Loucy (cell line): ENCODE results near the gene TXN2.
"Not testable (repeated sequence)": the region's sequence is repeated elsewhere in the genome, so short reads cannot be mapped to it uniquely, and the experiment has no call there.

ENCODE experiments used
- H2AFZ ChIP-seq: fragments of 200-600 bp; sonication (generic); 2 replicates; pipeline ENCODE4 v1.6.0; 2016; ENCODE audit warnings: antibody characterized with exemption, mild to moderate bottlenecking, low read length, moderate library complexity
- H3F3A ChIP-seq: fragments of 200-600 bp; 2 replicates; pipeline ENCODE4 v1.6.0; 2016; ENCODE audit warnings: antibody characterized with exemption, low read depth, mild to moderate bottlenecking
- H3K27me3 ChIP-seq: fragments of 200-600 bp; sonication (generic); 2 replicates; pipeline ENCODE4 v1.6.1; 2014; ENCODE audit warnings: low read length, mild to moderate bottlenecking; ENCODE audit not compliant: insufficient read depth, poor library complexity, severe bottlenecking
- H3K36me3 ChIP-seq: fragments of 200-600 bp; sonication (generic); 2 replicates; pipeline ENCODE4 v1.6.1; 2016; ENCODE audit warnings: low read length; ENCODE audit not compliant: insufficient read depth
- H3K4me1 ChIP-seq: fragments of 200-600 bp; sonication (generic); 2 replicates; pipeline ENCODE4 v1.5.1; 2014; ENCODE audit warnings: low read length, mild to moderate bottlenecking; ENCODE audit not compliant: insufficient read depth, poor library complexity, severe bottlenecking
- H3K4me2 ChIP-seq: fragments of 200-600 bp; sonication (generic); 2 replicates; pipeline ENCODE4 v1.6.0; 2014; ENCODE audit warnings: antibody characterized with exemption, low read length, low read depth, mild to moderate bottlenecking; ENCODE audit not compliant: poor library complexity, severe bottlenecking
- H3K4me3 ChIP-seq: fragments of 200-600 bp; sonication (generic); 2 replicates; pipeline ENCODE4 v1.5.1; 2014; ENCODE audit warnings: low read length, mild to moderate bottlenecking, mixed read lengths; ENCODE audit not compliant: poor library complexity, severe bottlenecking
- H3K79me2 ChIP-seq: fragments of 200-600 bp; sonication (generic); 2 replicates; pipeline ENCODE4 v1.6.1; 2014; ENCODE audit warnings: low read length; ENCODE audit not compliant: insufficient read depth
- H3K9ac ChIP-seq: fragments of 200-600 bp; sonication (generic); 2 replicates; pipeline ENCODE4 v1.6.0; 2014; ENCODE audit warnings: mild to moderate bottlenecking, low read depth, low read length, moderate library complexity; ENCODE audit not compliant: poor library complexity, severe bottlenecking
- H3K9me2 ChIP-seq: fragments of 200-600 bp; sonication (generic); replicated peaks from 2 replicates; pipeline ENCODE4 v1.6.1; 2016; ENCODE audit warnings: low read depth, low read length, mixed read lengths
- H3K9me3 ChIP-seq: fragments of 200-600 bp; sonication (generic); 2 replicates; pipeline ENCODE4 v1.6.1; 2014; ENCODE audit warnings: mild to moderate bottlenecking, antibody characterized with exemption, low read length, low read depth; ENCODE audit not compliant: insufficient read depth
- H4K20me1 ChIP-seq: fragments of 200-600 bp; sonication (generic); 2 replicates; pipeline ENCODE4 v1.6.0; 2014; ENCODE audit warnings: antibody characterized with exemption, low read length, mild to moderate bottlenecking; ENCODE audit not compliant: insufficient read depth, poor library complexity, severe bottlenecking
- CTCF ChIP-seq: fragments of 200-600 bp; sonication (generic); conservative IDR thresholded peaks from 2 replicates; pipeline ENCODE4 v1.5.1; 2014; ENCODE audit warnings: mild to moderate bottlenecking, antibody characterized with exemption, low read length
- EZH2phosphoT487 ChIP-seq: fragments of 200-600 bp; IDR thresholded peaks from 2 replicates; pipeline ENCODE4 v1.6.1; 2018; ENCODE audit warnings: antibody characterized with exemption, mild to moderate bottlenecking, moderate library complexity, borderline replicate concordance

TXN2 gene

GRCh38 chr22:36424901-36425579 is 56.4 kb downstream of the TXN2 start:
- no peaks in the 10 kb centered on the region for H3F3A ChIP-seq
- H3K9ac ChIP-seq, result peak overlapping the region; percentile 50
- H3K36me3 ChIP-seq, result no peaks in the 10 kb centered on the region
- no peak overlapping the region for H2AFZ ChIP-seq
- no peaks in the 10 kb centered on the region for H3K27me3 ChIP-seq
- H3K79me2 ChIP-seq, result no peaks in the 10 kb centered on the region
- no peak overlapping the region for H3K4me3 ChIP-seq
- no peaks in the 10 kb centered on the region for H3K9me2 ChIP-seq
- TF ChIP-seq EZH2phosphoT487 (no peak), CTCF (no peak)
- H3K4me1 ChIP-seq, result peaks cover 32% of the 10 kb centered on the region
- peak overlapping the region; percentile 1 for H3K4me2 ChIP-seq
- H3K9me3 ChIP-seq, result no peaks in the 10 kb centered on the region
- no peaks in the 10 kb centered on the region for H4K20me1 ChIP-seq

- not testable (repeated sequence) for H3K9me2 ChIP-seq, H3F3A ChIP-seq, H3K79me2 ChIP-seq, H3K4me3 ChIP-seq, H2AFZ ChIP-seq, H3K9me3 ChIP-seq, H3K27me3 ChIP-seq, H4K20me1 ChIP-seq, H3K36me3 ChIP-seq, H3K9ac ChIP-seq
- peak overlapping the region; percentile 1 for H3K4me2 ChIP-seq
- H3K4me1 ChIP-seq, result peaks cover 32% of the 10 kb centered on the region
Observed at GRCh38 chr22:36424466-36424865, 57.0 kb downstream of the TXN2 start.

- H3K9me2 ChIP-seq, result no peaks in the 10 kb centered on the region
- no peak overlapping the region for H3K4me2 ChIP-seq
- no peaks in the 10 kb centered on the region for H3K9me3 ChIP-seq
- H3K27me3 ChIP-seq, result no peaks in the 10 kb centered on the region
- no peak overlapping the region for H3K9ac ChIP-seq
- no peaks in the 10 kb centered on the region for H3K36me3 ChIP-seq
- no peaks in the 10 kb centered on the region for H4K20me1 ChIP-seq
- H2AFZ ChIP-seq, result no peak overlapping the region
- H3K79me2 ChIP-seq, result no peaks in the 10 kb centered on the region
- TF ChIP-seq EZH2phosphoT487 (no peak), CTCF (peak; percentile 44)
- peaks cover 32% of the 10 kb centered on the region for H3K4me1 ChIP-seq
- H3K4me3 ChIP-seq, result no peak overlapping the region
- H3F3A ChIP-seq, result no peaks in the 10 kb centered on the region
Observed at GRCh38 chr22:36423461-36424404, 57.7 kb downstream of the TXN2 start.
